Activated CD8-positive, alpha-beta memory T cell treated with anti-CD3 and anti-CD28 coated beads, Interleukin-2, amount 50 U/mL, for 24 hours (primary cell): Measurements from ENCODE around the gene EFL1.
"Not testable (repeated sequence)": the region's sequence is repeated elsewhere in the genome, so short reads cannot be mapped to it uniquely, and the experiment has no call there.

Experiments
- DNase-seq: peaks from one replicate; pipeline ENCODE4 v3.0.0-alpha.2; 2020; ENCODE audit errors: extremely low read depth

EFL1 gene

DNA sequence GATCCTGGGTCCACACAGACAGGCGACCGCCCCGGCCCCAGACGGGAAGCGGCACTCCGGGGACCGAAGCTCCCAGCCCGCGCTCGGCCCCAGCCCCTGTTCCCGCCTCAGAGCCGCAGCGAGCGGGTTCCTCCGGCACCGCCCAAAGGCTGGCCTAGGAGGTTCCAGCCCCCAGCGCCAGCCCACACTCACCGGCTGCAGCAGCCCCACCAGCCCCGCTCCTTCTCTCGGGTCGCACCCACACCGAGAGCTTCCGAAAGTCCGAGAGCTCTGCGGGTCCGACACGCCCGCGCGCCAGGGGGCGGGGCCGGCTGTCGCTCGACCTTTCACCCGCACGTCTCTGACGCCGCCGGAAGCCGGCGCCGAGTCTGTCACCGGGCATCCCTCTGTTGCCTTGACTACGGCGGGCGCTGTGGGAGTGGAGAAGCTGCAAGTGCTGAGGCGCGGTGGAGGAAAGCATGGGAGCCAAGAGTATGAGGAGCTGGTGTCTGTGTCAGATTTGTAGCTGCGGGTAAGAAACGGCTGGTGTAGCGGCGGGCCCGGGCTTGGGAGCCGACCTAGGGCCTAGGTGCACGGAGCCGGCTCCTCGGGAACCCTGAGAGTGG, at the start of gene EFL1, which contains the start of gene SAXO2:
EFL1 (minus strand) TSS at position 313 of the 605 bp plus-strand sequence. CDS start 956 bp downstream, outside the sequence.
SAXO2 (plus strand) TSS at position 397 of the 605 bp plus-strand sequence; CDS start at position 459, 62 bp downstream.
- DNase-seq = peak; percentile 88

DNA sequence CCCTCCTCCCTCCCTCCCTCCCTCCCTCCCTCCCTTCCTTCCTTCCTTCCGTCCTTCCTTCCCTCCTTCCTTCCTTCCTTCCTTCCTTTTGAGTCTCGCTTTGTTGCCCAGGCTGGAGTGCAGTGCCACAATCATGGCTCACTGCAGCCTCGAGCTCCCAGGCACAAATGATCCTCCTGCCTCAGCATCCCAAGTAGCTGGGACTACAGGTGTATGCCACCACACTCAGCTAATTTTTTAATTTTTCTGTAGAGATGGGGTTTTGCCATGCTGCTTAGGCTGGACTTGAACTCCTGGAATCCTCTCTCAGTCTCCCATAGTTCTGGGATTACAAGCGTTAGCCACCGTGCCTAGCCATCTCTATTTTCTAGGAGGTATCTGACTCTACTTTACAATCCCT, 48.8 kb upstream of the EFL1 start:
- DNase-seq = not testable (repeated sequence)

DNA sequence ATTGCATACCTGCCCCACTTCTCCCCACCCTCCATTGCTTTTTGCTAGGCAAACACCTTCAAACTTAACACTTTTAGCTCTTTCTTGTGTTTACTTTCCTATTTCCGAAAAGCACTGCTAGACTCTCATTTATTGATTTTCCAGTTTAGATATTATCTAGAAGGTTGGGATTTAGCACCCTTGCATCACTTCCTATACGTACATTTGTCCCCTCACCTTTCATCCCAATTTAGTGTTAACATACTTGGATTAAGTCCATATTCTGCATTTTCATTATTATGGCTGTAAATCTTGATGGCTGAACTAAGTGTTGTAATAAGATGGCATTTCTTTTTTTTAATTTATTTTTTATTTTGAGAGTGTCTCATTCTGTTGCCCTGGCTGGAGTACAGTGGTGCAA, 47.3 kb upstream of the EFL1 start:
- no peak for DNase-seq

DNA sequence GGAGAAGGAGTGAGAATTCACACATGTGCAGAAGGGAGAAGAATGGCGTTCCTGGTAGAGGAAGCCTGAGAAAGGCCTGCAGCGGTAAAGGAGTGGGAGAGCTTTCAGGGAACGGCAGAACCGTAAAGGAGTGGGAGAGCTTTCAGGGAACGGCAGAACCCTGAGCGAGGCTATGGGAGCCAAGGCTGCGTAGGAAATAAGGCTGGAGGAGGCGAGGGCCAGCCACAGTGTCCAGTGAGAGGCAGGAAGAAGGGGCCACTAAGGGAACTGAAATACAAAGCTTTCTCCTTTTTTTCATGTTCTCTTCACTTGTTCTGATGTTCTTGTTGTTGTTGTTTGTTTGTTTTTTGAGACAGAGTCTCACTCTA, 45.2 kb upstream of the EFL1 start:
- no peak for DNase-seq

DNA sequence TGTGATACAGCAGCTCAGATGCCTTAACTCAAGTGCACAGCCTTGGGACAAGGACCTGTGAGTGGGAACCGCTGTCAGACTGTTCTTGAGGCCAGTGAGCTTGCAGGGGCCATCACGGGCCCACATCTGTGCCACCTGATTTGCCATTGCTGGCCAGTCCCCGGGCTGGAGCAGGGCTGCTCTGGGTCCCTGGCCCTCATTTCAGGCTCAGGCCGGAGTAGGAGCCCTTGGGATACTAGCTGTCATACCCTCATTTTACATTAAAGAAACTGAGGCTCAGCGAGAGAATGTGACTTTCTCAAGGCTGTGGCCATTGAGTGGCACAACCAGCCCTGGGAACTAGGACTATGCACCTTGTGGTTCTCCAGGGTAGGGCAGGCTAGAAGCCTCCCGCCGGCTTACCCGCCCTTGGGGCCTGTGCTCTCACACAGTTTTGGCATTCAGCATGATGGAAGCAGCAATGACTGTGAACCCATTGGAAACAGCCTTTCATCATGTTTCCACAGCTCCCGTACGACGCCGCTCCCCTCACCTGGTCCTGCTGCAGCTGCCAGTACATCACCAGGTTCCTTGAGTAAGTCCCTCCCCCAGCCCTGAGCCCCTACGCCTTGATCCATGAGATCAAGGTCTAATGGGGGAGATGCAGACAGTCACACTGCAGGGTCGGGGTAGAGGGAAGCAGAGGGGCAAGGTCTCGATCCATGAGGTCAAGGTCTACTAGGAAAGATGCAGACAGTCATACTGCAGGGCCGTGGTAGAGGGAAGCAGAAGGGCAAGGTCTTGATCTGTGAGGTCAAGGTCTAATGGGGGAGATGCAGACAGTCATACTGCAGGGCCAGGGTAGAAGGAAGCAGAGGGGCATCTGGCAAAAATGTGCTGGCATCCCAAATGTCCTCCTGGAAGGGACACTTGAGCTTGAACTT, 44.5 kb upstream of the EFL1 start:
- no peak for DNase-seq

DNA sequence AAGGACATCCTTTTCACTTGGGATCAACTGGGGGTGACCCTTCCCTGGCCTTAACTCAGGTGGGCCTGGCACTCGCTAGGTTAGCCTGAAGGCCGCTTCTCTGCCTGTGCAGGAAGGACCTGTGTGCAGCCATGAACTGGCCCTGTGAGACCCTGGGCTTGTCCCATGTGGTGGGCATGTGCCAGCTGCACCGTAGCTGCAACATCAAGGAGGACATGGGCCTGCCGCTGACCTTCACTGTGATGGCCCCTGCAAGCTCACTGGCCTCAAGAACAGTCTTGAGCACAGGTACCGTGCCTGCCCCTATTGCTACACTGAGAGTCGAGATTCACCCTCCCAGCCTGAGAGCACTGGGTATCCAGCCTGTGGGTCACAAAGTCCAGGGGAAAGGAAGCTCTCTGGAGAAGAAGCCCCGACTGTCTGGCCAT, 43.1 kb upstream of the EFL1 start:
- DNase-seq = no peak

DNA sequence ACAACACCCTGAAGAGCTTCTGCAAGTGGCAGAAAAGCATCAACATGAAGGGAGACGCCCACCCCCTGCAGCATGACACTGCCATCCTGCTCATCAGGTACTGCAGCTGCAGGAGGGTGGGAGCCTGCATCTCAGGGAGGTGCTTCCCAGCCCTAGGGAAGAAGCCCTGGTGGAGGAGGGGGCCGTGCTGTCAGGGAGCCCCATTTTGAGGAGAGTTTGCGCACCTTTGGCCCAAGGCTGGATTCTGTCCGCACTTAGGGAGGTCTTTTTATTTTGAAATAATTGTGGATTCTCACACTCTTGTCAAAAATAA, 42.2 kb upstream of the EFL1 start:
- no peak for DNase-seq

DNA sequence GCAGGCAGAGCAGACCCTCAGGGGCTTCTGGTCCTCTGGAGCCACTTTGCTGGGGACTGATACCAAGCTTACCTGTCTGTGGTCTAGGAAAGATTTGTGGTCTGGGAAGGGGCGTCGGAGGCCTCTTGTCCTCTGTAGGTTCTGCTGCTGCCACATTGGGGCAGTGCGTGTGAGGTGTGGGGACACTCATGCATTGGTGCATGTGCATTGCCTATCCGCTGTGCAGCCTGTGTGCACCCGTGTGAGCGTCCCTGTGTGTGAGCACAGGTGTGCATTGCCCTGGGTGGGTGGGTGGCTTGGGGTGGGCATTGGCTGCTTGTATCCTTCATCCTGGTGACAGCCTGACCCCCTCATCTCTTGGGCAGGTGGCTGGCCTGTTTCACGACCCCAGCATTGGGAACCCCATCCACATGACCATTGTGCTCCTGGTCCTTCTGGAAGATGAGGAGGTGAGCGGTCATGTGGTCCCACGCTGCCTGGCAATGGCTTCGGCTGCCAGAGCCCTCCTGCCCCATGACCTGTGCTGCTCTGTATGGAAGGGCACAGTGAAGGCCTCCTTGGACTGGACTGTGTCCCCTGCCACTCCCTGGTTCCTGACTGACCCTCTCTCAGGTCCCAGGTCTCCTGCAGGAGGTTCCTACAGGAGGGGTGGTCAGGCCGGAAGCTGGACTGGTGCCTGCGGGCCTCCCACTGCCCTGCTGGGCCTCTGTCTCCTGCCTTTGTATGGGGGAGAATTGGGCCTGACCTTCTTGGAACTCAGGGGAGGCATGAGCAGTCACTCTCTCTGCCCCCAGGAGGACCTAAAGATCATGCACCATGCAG, 41.6 kb upstream of the EFL1 start:
- DNase-seq = no peak

DNA sequence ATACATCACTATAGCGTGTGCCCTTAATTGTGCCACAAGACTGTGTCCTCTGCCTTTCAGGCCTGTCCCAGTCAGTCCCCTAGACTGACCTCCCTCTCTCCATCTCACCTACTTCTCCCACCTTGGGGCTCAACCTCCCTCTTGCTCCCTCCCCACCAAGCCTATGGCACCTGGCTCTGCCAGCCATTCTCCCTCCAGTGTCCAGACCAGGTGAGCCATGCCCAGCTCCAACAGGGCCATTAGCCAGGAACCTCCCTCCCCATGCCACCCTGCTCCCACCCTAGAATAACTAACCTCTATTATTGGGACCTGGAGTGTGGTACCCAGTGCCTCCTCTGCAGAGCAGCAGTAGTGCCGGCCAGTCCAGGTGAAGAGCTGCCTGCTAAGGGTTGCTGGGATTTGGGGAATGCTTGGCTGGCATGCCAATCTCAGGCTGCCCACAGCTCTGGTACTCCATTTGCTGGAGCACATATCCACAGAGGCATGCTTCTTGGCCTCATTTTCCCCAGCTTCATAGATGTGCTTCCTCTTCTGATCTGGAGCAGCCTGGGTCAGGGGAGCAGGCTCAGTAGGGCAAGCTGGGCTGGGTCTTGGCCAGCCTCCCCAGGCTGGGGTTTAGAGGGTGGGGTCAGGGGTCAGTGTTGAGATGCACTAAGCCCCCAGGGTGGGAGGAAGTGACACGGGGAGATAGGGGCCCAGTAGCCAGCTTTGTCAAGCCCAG, 38.9 kb upstream of the EFL1 start:
- DNase-seq = no peak

DNA sequence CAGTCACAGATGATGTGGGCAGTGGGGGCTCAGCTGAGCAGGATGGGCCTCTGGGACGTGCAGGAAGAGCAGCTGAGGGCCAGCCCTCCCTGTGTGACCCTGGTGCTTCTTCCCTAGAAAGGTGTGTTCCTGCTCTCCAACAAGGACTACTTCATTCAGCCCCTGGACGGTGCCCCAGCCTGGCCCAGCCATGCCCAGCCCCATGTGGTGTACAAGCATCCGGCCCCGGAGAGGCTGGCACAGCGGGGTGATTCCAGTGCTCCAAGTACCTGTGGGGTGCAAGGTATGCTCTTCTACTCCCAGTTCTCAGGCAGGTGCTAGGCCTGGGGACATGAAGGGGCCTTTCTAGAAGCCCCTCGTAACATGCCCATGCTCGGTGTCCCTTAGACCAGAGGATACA, 38.3 kb upstream of the EFL1 start:
- no peak for DNase-seq

DNA sequence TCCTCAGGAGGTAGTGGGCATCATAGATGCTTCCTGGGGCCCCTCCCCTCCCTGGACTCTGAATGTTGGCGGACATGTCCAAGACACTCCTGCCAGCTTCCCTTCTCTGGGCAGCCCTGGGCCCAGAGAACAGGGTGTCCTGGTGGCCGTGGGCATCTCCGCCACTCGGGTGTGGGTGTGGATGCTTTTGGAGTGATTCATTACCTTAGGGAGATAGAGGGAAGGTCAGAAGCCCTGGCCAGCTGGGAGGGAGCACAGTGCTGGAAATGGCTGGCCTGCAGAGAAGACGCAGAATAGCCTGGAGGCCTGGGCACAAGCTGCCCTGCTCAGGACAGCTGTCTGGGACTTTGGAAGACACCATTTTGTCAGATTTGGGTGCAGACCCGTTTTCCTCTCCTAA, 37.8 kb upstream of the EFL1 start:
- DNase-seq = not testable (repeated sequence)

DNA sequence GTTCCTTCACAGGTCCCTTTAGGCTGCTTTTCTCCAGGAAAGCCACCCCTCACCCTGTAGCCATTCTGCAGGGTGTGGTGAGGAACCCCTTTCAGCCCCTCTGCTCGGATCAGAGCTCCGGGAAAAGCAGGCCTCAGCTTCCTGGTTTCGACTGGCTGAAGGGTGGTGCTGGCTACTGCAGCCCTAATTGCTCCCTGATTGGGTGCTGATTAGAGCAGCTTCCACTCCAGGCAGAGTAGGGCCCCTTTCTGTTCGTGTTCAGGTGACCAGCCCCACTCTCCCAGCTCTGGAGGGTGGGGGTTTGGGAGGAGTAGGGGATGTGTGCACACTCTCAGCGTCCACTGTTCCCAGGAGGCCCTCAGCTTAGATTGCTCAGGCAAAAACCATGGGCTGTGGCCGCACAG, 37.0 kb upstream of the EFL1 start:
- DNase-seq = not testable (repeated sequence)

DNA sequence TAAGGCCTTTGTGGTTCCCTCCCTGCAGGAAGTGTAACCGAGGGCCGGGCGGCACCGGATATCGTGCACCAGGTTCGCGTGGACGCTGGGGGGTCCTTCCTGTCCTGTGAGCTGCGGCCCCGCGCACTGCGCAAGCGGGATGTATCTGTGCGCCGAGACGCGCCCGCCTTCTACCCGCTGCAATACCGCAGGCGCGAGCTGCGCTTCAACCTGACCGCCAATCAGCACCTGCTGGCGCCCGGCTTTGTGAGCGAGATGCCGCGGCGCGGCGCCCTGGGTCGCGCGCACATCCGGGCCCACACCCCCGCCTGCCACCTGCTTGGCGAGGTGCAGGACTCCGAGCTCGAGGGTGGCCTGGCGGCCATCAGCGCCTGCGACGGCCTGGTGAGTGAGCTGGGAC, 36.0 kb upstream of the EFL1 start:
- no peak for DNase-seq

DNA sequence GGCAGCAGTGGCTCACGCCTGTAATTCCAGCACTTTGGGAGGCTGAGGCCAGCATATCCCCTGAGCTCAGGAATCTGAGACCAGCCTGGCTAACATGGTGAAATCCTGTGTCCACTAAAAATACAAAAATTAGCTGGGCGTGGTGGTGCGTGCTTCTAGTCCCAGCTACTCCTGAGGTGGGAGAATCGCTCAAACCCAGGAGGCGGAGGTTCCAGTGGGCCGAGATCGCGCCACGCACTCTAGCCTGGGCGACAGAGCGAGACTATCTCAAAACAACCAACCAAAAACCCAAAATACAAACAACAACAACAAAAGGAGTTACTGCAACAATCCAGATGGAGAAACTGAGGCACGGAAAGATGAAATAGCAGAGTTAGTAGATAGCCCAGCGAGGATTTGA, 35.5 kb upstream of the EFL1 start:
- DNase-seq = no peak

DNA sequence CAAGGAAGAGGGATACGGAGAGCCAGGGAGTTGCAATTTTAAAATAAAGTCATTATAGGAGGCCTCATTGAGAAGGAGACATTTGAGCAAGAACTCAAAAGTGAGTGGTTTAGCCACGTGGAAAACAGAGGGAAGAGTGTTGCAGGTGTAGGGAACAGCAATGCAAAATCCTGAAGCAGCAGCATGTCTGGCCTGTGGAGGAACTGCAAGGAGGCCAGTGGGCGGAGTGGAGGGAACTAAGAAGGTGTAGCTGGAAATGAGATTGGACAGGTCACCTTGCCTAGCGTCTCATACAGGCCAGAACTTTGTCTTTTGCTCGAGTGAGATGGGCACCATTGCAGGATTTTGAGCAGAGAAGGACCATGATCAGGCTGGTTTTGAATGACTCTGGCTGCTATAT, 35.0 kb upstream of the EFL1 start:
- no peak for DNase-seq

DNA sequence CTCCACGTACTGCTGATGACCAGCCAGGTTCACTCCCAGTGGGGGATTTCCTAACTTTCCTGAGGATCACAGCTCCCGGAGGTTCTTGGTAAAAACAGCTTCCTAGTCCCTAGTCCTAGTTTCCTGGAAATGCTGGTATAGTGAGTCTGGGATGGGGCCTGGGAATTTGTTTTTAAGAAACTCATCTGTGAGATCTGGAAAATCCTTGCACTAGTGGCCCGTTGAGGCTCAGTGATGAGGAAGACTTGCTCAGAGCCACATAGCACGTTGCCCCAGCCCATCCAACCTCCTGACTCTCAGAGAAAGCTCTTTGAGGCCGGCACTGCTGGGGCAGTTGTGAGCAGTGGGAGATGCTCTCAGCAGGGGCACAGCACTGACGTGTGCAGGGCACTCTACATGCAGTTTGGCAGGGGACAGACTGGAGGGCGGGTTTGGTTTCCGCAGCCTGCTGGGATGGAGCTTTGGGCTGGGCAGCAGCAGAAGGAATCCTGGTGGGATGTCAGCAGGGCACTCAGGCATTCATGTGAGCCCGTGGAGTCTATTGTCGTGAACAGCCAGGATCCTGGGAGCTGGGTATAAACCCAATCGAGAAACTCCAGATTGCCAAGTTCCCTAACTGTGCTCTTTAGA, 31.6 kb upstream of the EFL1 start:
- no peak for DNase-seq

DNA sequence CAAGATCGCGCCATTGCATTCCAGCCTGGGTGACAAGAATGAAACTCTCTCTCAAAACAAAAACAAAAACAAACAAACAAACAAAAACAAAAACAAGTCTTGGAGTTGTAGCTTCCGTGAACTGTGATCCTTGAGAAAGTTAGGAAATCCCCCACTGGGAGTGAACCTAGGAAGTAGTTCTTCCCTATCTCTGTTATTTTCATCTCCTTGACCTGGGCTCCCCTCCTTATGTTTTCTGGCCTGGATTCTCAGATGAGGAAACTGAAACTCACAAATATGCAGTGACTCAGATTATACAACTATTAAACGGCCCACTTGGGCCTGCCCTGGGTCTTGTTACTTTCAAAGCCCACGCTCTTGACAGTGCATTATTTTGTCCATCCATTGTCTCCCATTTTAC, 29.7 kb upstream of the EFL1 start:
- DNase-seq = no peak

DNA sequence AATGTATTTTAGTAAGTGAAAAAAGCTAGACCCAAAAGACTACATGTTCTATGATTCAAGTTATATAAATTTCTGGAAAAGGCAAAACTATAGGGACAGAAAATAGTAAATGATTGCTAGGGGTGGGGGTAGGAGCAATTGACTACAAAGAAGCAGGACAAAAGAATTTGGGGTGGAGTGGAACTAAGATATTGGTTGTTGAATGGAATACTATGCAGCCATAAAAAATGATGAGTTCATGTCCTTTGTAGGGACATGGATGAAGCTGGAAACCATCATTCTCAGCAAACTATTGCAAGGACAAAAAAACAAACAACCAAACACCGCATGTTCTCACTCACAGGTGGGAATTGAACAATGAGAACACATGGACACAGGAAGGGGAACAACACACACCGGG, 25.7 kb upstream of the EFL1 start:
- DNase-seq = not testable (repeated sequence)

DNA sequence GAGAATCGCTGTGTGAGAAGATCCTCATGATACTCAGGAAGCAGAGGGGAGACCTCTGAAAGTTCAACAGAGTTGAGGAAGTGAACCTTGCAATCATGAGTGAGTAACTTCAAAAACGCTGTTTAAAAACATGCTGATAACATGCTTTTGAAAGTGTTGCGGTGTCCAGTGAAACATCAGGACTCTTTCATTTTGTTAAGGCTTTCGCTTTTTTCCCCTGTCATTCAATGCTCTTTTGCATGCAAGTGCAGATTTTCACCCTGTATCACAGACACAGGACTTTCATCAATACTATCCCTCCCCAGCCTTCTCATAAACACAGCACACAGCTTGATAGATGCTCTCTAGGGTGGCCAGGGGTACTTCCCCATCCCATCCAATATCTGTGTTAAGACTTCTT, 23.9 kb upstream of the EFL1 start:
- not testable (repeated sequence) for DNase-seq

DNA sequence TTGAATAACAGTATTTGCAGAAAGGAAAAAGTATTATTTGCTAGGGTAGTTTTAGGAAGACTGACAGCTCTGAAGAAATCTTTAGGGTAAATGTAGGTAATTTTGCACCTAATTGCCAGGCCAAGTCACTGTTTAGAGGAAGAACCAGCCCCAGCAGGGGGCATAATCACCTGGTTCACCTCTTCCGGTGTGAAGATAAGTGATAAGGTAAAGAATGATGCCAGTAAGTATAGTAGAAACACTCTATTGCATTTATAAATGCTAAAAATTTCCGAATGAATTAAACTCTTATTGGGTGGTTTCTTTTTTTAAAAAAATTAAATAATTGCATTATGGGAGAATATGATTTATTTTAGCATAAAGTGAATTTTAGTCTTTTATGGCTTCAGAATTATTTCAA, 21.8 kb upstream of the EFL1 start:
- not testable (repeated sequence) for DNase-seq

DNA sequence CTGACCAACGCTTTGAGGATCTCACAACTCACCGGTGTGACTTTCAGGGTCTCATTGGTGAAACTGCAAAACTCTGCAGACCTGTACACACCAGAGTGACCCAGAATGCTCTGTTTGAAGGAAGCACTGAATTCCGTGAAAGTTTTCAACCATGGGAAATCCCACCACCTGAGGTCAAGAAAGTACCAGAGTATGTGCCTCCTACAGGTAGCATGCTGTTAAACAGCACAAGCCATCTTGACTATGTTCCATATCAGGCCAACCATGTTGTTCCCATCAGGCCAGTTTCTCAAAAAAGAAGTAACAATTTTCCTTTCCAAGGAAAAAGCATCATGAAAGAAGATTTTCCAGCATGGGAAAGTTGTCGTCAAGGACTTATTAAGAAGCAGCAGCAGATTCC, 19.9 kb upstream of the EFL1 start:
- DNase-seq = not testable (repeated sequence)
